Activated T-cell treated with anti-CD3 and anti-CD28 coated beads, Interleukin-2, amount 50 U/mL, for 4 hours (primary cell): Measurements from ENCODE around the gene GRM6. TPM values are rescaled to one million over a fixed set of nuclear protein-coding genes. Genes with fewer than 3 reads are reported as not detected.

Experiments used
- ATAC-seq, 2 donors: fragments of 200-7000 bp; cut with Tn5 transposase; one replicate each; pipeline ENCODE4 v1.10.0; 2021
- DNase-seq: peaks from one replicate; pipeline ENCODE4 v3.0.0-alpha.2; 2020
- H3K27me3 Mint-ChIP-seq: one replicate; pipeline ENCODE4 v1.8.0; 2021; ENCODE audit warnings: low read depth, mixed read lengths
- H3K36me3 Mint-ChIP-seq: one replicate; pipeline ENCODE4 v1.8.0; 2022; ENCODE audit warnings: mixed read lengths; ENCODE audit not compliant: insufficient read depth
- H3K4me1 Mint-ChIP-seq: one replicate; pipeline ENCODE4 v1.8.0; 2021; ENCODE audit warnings: low read depth, mixed read lengths
- H3K4me3 Mint-ChIP-seq: one replicate; pipeline ENCODE4 v1.8.0; 2021; ENCODE audit warnings: mild to moderate bottlenecking, moderate library complexity, mixed read lengths
- H3K9me3 Mint-ChIP-seq: one replicate; pipeline ENCODE4 v1.8.0; 2021; ENCODE audit warnings: mixed read lengths
- total RNA-seq, 3 donors: library from RNA; stranded (reverse); gene quantifications; one replicate each; pipeline ENCODE4 v1.2.1, GENCODE V29; 2021

GRM6 gene
- total RNA-seq, 3 donors from 2014 or later, result not detected

GRCh38 chr5:178991190-178992145 is 3.7 kb downstream of the GRM6 start:
- ATAC-seq, result no peak
- Mint-ChIP-seq H3K9me3 (peaks cover 12% of the 10 kb centered on the region), H3K4me3 (no peak overlapping the region), H3K36me3 (no peaks in the 10 kb centered on the region), H3K4me1 (peaks cover 3% of the 10 kb centered on the region), H3K27me3 (peaks cover 37% of the 10 kb centered on the region)
- DNase-seq, result no peak

DNA sequence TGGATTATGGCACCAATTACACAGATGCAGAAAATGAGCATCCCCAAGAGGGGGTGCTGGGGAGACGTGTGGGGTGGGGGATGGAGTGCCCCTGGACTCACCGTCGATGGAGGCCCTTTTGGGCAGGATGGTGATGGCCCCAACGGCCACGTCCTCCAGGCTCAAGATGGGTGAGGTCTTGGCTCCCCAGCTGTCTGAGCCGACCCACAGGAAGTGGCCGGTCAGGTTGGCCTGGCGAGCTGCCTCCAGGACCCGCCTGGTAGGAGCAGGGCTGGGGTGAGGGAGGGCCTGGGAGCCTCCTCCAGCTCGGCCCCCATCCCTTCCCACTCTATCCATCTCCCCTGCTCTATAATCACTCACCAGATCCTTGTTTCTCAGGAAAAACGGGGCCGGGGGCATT is 4.6 kb downstream of the GRM6 start:
- H3K36me3 Mint-ChIP-seq, result no peaks in the 10 kb centered on the region
- DNase-seq, result no peak
- H3K9me3 Mint-ChIP-seq, result peaks cover 12% of the 10 kb centered on the region
- ATAC-seq, result no peak
- peaks cover 31% of the 10 kb centered on the region for H3K27me3 Mint-ChIP-seq
- no peak overlapping the region for H3K4me3 Mint-ChIP-seq
- peaks cover 2% of the 10 kb centered on the region for H3K4me1 Mint-ChIP-seq

- DNase-seq (no peak), ATAC-seq (no peak)
- H3K27me3 Mint-ChIP-seq, result peaks cover 27% of the 10 kb centered on the region
- H3K36me3 Mint-ChIP-seq, result no peaks in the 10 kb centered on the region
- H3K9me3 Mint-ChIP-seq, result peaks cover 12% of the 10 kb centered on the region
- no peaks in the 10 kb centered on the region for H3K4me1 Mint-ChIP-seq
- no peak overlapping the region for H3K4me3 Mint-ChIP-seq
Measured at GRCh38 chr5:178989311-178989710, 5.8 kb downstream of the GRM6 start.

DNA sequence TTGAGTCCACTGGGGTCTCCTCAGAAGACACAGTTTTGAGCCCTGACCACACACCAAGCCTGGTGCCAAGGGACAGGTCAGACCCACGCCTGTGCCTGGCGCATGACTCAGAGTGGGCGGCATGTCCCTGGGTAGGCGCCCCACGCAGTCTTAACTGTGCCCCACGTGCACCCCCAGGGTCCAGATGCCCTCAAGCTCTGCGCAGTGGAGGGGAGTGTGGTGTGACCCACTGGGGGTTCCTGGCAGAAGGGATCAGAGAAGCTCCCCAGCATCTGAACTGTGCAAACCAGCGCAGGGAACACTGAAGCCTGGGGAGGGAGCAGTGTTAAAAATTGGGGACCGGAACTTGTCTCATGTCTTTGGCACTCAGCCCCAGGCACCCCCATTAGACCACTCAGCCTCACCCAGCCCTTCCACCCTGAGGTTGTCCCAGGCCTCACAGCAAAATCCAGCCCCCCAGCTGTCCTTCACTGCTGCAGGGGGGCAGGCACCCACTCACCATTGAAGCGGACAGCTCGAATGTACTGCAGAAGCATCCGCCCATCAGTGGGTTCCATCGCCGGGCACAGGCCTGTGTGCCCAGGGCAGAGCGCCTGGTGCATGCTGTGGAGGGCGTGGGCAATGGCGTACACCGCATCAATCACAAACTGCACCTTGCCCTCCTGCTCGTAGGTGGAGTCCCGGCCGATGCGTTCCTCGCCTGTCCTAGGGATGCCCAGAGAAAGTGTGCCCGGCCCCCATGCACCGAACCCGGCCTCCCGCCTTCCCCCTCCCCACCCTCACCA is 6.5 kb downstream of the GRM6 start:
- H3K9me3 Mint-ChIP-seq, result peaks cover 12% of the 10 kb centered on the region
- H3K4me3 Mint-ChIP-seq, result no peak overlapping the region
- H3K36me3 Mint-ChIP-seq, result no peaks in the 10 kb centered on the region
- no peaks in the 10 kb centered on the region for H3K4me1 Mint-ChIP-seq
- no peak for DNase-seq
- ATAC-seq, result no peak
- H3K27me3 Mint-ChIP-seq, result peaks cover 22% of the 10 kb centered on the region

GRCh38 chr5:178986326-178986960 is 8.7 kb downstream of the GRM6 start:
- no peaks in the 10 kb centered on the region for H3K27me3 Mint-ChIP-seq
- H3K4me3 Mint-ChIP-seq, result no peak overlapping the region
- peaks cover 24% of the 10 kb centered on the region for H3K9me3 Mint-ChIP-seq
- H3K36me3 Mint-ChIP-seq, result no peaks in the 10 kb centered on the region
- no peak for ATAC-seq
- H3K4me1 Mint-ChIP-seq, result no peaks in the 10 kb centered on the region
- DNase-seq, result no peak

DNA sequence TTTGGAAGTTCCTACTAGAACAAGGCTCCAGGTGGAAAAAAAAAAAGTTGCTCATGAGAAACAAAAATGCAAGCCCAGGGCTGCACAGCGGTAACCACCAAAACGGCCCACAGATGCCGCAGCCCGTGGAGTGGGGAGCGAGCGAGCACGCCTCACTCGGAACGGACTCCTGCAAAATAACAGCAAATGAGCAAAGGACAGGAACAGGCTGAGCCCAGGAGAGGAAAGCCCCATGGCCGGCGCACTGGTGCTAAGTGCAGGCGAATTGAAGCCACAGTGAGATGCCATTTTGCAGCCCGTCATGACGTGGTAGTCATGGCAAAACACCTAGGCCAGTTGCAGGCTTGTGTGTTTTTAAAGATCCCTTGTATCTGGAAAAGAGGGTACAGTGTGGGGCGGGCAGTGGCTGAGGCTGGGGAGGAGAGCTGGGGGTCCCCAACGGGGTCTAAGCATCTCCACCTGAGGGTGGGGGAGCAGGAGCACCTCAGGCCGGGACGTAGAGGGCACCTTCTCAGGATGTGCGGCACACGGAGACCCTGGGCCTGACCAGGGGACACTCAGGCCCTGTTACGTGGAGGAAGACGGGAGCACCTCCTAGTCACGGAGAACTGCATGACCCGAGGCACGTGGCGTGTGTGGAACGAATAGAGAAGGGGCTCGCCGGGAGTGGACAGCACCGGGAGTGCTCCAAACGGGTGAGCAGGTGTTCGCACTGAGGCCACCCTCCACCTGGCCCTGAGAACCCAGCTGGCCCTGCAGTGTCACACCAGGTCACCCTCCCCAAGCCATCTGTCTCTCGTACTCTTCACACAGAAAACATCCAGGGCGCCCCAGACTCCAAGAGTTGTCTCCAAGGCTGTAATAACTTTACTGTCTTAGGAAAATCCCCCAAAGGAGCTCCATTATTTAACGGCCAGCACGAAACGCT is 10.7 kb downstream of the GRM6 start:
- DNase-seq (no peak), ATAC-seq (no peak)
- no peaks in the 10 kb centered on the region for H3K4me1 Mint-ChIP-seq
- no peaks in the 10 kb centered on the region for H3K36me3 Mint-ChIP-seq
- H3K27me3 Mint-ChIP-seq, result no peaks in the 10 kb centered on the region
- H3K9me3 Mint-ChIP-seq, result peaks cover 20% of the 10 kb centered on the region
- H3K4me3 Mint-ChIP-seq, result no peak overlapping the region

DNA sequence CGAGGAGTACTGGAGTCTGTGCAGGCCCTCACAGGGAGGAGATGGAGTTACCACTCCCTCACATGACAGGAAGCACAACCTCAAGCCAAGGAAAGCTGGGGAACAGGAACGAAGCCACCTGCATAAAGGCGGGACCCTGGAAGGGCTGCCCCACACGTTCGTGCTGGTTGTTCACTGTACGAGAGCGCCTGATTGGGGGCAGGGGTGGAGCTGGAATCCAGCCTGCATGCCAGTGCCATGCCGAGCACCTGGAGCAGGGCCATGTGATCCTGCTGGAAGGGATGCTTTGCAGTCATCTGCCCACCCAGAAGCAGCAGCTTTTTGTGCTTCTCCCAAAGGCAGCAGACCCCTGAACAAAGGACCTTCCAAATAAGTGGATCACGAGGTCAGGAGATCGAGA is 11.4 kb downstream of the GRM6 start:
- ATAC-seq (no peak), DNase-seq (no peak)
- Mint-ChIP-seq H3K27me3 (no peaks in the 10 kb centered on the region), H3K9me3 (peaks cover 21% of the 10 kb centered on the region), H3K4me3 (no peak overlapping the region), H3K36me3 (no peaks in the 10 kb centered on the region), H3K4me1 (no peaks in the 10 kb centered on the region)

- Mint-ChIP-seq H3K4me3 (no peak overlapping the region), H3K9me3 (peaks cover 26% of the 10 kb centered on the region), H3K36me3 (no peaks in the 10 kb centered on the region), H3K27me3 (no peaks in the 10 kb centered on the region), H3K4me1 (no peaks in the 10 kb centered on the region)
- no peak for ATAC-seq
- no peak for DNase-seq
Measured at GRCh38 chr5:178982941-178983340, 12.2 kb downstream of the GRM6 start.

- no peaks in the 10 kb centered on the region for H3K4me1 Mint-ChIP-seq
- H3K27me3 Mint-ChIP-seq, result no peaks in the 10 kb centered on the region
- no peak for ATAC-seq
- no peak overlapping the region for H3K4me3 Mint-ChIP-seq
- peaks cover 29% of the 10 kb centered on the region for H3K9me3 Mint-ChIP-seq
- DNase-seq, result no peak
- no peaks in the 10 kb centered on the region for H3K36me3 Mint-ChIP-seq
Measured at GRCh38 chr5:178981381-178981780, 13.7 kb downstream of the GRM6 start.

DNA sequence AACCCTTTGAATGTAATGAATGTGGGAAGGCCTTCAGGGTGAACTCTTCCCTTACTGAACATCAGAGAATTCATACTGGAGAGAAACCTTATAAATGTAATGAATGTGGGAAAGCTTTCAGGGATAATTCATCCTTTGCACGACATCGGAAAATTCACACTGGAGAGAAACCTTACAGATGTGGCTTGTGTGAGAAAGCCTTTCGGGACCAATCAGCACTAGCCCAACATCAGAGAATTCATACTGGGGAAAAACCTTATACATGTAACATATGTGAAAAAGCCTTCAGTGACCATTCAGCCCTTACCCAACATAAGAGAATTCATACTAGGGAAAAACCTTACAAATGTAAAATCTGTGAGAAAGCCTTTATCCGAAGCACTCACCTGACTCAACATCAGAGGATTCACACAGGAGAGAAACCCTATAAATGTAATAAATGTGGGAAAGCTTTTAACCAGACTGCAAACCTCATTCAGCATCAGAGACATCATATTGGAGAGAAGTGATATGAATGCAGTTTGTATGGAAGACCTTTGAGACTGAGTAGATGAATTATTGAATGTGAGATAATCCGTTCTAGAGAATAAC is 29.6 kb downstream of the GRM6 start:
- Mint-ChIP-seq H3K36me3 (peaks cover 7% of the 10 kb centered on the region), H3K4me1 (no peaks in the 10 kb centered on the region), H3K27me3 (no peaks in the 10 kb centered on the region), H3K9me3 (peaks cover 66% of the 10 kb centered on the region), H3K4me3 (no peak overlapping the region)
- DNase-seq (no peak), ATAC-seq (no peak)

- DNase-seq (no peak), ATAC-seq (no peak)
- H3K4me1 Mint-ChIP-seq, result no peaks in the 10 kb centered on the region
- H3K4me3 Mint-ChIP-seq, result no peak overlapping the region
- H3K9me3 Mint-ChIP-seq, result peaks cover 68% of the 10 kb centered on the region
- peaks cover 37% of the 10 kb centered on the region for H3K27me3 Mint-ChIP-seq
- peaks cover 8% of the 10 kb centered on the region for H3K36me3 Mint-ChIP-seq
Measured at GRCh38 chr5:178941361-178941760, 53.8 kb downstream of the GRM6 start.

GRCh38 chr5:178940569-178941360 is 54.4 kb downstream of the GRM6 start, which contains the start of gene ZNF454:
TSS of gene ZNF454 (plus strand) at chr5:178941198. CDS start at chr5:178942792, 1,594 bp downstream.
- H3K4me3 Mint-ChIP-seq, result no peak within 1 kb of the TSS
- peaks cover 37% of the 10 kb centered on the region for H3K27me3 Mint-ChIP-seq
- DNase-seq (no peak), ATAC-seq (no peak)
- H3K9me3 Mint-ChIP-seq, result peaks cover 72% of the 10 kb centered on the region
- H3K4me1 Mint-ChIP-seq, result no peaks in the 10 kb centered on the region
- H3K36me3 Mint-ChIP-seq, result peaks cover 8% of the 10 kb centered on the region
